Panc1 (cell line): ENCODE data around the gene DGKK. TPM values are rescaled to one million over a fixed set of nuclear protein-coding genes. Genes with fewer than 3 reads are reported as not detected.

Experiments
- ATAC-seq: fragments of 200-7000 bp; cut with Tn5 transposase; 2 replicates; pipeline ENCODE4 v1.9.1; 2020; ENCODE audit warnings: mild to moderate bottlenecking, moderate library complexity
- BruUV-seq: library from RNA; stranded (reverse); fragments of 400-500 nt; replicated peaks from 2 replicates; lab custom pipeline; 2021; lab: Mats Ljungman, UMichigan
- CTCF ChIA-PET: fragments of 300-600 bp; sonication (Branson Sonifier 250); formaldehyde crosslinking; loops from one replicate; lab custom pipeline; 2022; ENCODE audit warnings: antibody characterized with exemption; lab: Charles Lee
- POLR2A ChIA-PET: fragments of 300-600 bp; sonication (Branson Sonifier 250); formaldehyde crosslinking; loops from one replicate; lab custom pipeline; 2022; ENCODE audit warnings: antibody characterized with exemption; lab: Charles Lee
- DNase-seq: peaks from one replicate; pipeline ENCODE4 v3.0.0-alpha.2; 2010; ENCODE audit warnings: low read depth, low spot score
- H3K27ac ChIP-seq: 2 replicates; pipeline ENCODE4 v1.5.1; 2011; ENCODE audit warnings: mild to moderate bottlenecking, low read length, inconsistent platforms
- H3K27me3 ChIP-seq: fragments of 200-500 bp; sonication (Bioruptor generic); 2 replicates; pipeline ENCODE4 v1.6.0; 2014; ENCODE audit warnings: low read length, inconsistent platforms; ENCODE audit not compliant: control insufficient read depth, insufficient read depth
- H3K36me3 ChIP-seq: fragments of 200-500 bp; sonication (Bioruptor generic); 2 replicates; pipeline ENCODE4 v1.5.1; 2014; ENCODE audit warnings: inconsistent platforms, mild to moderate bottlenecking, low read length, moderate library complexity; ENCODE audit not compliant: control insufficient read depth, insufficient read depth
- H3K4me1 ChIP-seq: 2 replicates; pipeline ENCODE4 v1.5.1; 2011; ENCODE audit warnings: inconsistent platforms, mild to moderate bottlenecking, low read length, moderate library complexity; ENCODE audit not compliant: control insufficient read depth, insufficient read depth
- H3K4me3 ChIP-seq, 2 experiments: 2 replicates each; pipeline ENCODE4 v1.5.1; 2011 to 2012; ENCODE audit warnings: low read depth in 2 of 2, low read length in 2 of 2, mild to moderate bottlenecking in 2 of 2, inconsistent platforms in 1 of 2, moderate library complexity in 1 of 2
- H3K9me3 ChIP-seq: fragments of 200-500 bp; sonication (Bioruptor generic); 2 replicates; pipeline ENCODE4 v1.5.1; 2014; ENCODE audit warnings: low read depth, mild to moderate bottlenecking, inconsistent platforms, low read length, moderate library complexity; ENCODE audit not compliant: control insufficient read depth, insufficient read depth
- POLR2AphosphoS5 ChIP-seq: IDR thresholded peaks from 2 replicates; pipeline ENCODE4 v1.6.1; 2012; ENCODE audit warnings: mild to moderate bottlenecking, low read depth, low read length, moderate library complexity
- SIN3A ChIP-seq: IDR thresholded peaks from 2 replicates; pipeline ENCODE4 v1.6.1; 2012; ENCODE audit warnings: low read depth, mild to moderate bottlenecking, low read length, moderate library complexity, borderline replicate concordance; ENCODE audit not compliant: insufficient read depth
- TCF7L2 ChIP-seq: IDR thresholded peaks from 2 replicates; pipeline ENCODE4 v1.6.1; 2011; ENCODE audit warnings: mild to moderate bottlenecking, low read depth, low read length, inconsistent platforms
- in situ Hi-C: cut with HindIII; loops from 2 replicates; pipeline ENCODE4 v1.10.0; 2016; ENCODE audit warnings: low sequenced_read_pairs, low pct_unique_long_range_greater_than_20kb
- intact Hi-C: fragments of 100-400 bp; cut with micrococcal nuclease; formaldehyde crosslinking; loops from one replicate; pipeline ENCODE4 v1.10.0; 2022; ENCODE audit not compliant: unreplicated experiment
- total RNA-seq: library from RNA; stranded (reverse); gene quantifications from one replicate; pipeline ENCODE4 v1.2.1, GENCODE V29; 2021; ENCODE audit not compliant: unreplicated experiment
- TF ChIP-seq, protein P1 (sequence below), 2 experiments: IDR thresholded peaks; 2 replicates each; pipeline ENCODE4 v1.6.1; 2011 to 2012; ENCODE audit warnings: low read depth in 2 of 2, control low read depth in 1 of 2, low read length in 1 of 2, mild to moderate bottlenecking in 1 of 2, moderate library complexity in 1 of 2; ENCODE audit not compliant: insufficient read depth in 1 of 2
- TF ChIP-seq, protein P2 (sequence below): fragments of 450-650 bp; IDR thresholded peaks from 2 replicates; pipeline ENCODE4 v1.5.1; 2017; ENCODE audit warnings: mild to moderate bottlenecking

DGKK gene
- total RNA-seq, 1 experiment from 2014 or later, result not detected

DNA sequence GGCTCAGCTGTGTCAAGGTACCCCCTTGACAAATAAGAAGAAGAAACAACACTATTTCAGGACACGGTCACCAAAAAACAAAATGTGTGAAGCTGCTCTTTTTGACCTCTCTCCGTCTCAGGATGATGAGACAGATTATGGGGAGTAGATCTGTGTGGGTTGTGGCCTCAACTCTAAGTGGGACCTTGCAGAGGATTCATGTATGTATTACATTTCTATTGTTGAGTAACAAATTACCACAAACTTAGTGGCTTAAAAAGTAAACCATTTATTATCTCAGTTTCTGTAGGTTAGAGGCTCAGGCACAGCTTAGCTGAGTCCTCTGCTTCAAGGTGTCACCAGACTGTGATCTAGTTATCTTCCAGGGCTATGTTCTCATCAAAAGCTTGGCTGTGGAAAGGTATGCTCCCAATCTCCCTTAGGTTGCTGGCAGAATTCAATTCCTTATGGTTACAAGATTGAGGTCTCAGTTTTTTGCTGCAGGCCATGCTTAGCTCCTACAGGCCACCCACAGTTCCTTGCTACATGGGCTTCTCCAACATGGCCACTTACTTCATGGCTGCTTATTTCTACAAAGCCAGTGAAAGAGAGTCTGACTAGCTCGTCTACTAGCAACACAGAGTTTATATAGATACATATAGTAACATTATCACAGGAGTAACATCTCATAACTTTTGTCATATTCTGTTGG, 28.1 kb downstream of the DGKK start:
- Histone ChIP-seq H3K36me3 (no peaks in the 10 kb centered on the region), H3K27me3 (no peaks in the 10 kb centered on the region; the same call in 1 of the 2 replicates), H3K4me3 (no peak overlapping the region), H3K4me1 (no peaks in the 10 kb centered on the region), H3K27ac (no peak overlapping the region), H3K9me3 (no peaks in the 10 kb centered on the region)
- DNase-seq, result no peak
- intact Hi-C loops, result no loop called here
- CTCF ChIA-PET, result interaction anchor here (0.6 kb wide), 1 partner anchor 1752 kb away, joined by 3 read pairs; no protein-coding TSS in a partner anchor
- TF ChIP-seq, protein P1, sequence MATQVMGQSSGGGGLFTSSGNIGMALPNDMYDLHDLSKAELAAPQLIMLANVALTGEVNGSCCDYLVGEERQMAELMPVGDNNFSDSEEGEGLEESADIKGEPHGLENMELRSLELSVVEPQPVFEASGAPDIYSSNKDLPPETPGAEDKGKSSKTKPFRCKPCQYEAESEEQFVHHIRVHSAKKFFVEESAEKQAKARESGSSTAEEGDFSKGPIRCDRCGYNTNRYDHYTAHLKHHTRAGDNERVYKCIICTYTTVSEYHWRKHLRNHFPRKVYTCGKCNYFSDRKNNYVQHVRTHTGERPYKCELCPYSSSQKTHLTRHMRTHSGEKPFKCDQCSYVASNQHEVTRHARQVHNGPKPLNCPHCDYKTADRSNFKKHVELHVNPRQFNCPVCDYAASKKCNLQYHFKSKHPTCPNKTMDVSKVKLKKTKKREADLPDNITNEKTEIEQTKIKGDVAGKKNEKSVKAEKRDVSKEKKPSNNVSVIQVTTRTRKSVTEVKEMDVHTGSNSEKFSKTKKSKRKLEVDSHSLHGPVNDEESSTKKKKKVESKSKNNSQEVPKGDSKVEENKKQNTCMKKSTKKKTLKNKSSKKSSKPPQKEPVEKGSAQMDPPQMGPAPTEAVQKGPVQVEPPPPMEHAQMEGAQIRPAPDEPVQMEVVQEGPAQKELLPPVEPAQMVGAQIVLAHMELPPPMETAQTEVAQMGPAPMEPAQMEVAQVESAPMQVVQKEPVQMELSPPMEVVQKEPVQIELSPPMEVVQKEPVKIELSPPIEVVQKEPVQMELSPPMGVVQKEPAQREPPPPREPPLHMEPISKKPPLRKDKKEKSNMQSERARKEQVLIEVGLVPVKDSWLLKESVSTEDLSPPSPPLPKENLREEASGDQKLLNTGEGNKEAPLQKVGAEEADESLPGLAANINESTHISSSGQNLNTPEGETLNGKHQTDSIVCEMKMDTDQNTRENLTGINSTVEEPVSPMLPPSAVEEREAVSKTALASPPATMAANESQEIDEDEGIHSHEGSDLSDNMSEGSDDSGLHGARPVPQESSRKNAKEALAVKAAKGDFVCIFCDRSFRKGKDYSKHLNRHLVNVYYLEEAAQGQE (IDR thresholded peaks at IDR 0.05; ENCODE audit: insufficient read depth in 1 of 2, low read depth in 2 of 2, low read length in 1 of 2), result no peak
- TF ChIP-seq TCF7L2, result no peak
- no peak for TF ChIP-seq SIN3A
- TF ChIP-seq POLR2AphosphoS5, result no peak
- TF ChIP-seq, protein P2, sequence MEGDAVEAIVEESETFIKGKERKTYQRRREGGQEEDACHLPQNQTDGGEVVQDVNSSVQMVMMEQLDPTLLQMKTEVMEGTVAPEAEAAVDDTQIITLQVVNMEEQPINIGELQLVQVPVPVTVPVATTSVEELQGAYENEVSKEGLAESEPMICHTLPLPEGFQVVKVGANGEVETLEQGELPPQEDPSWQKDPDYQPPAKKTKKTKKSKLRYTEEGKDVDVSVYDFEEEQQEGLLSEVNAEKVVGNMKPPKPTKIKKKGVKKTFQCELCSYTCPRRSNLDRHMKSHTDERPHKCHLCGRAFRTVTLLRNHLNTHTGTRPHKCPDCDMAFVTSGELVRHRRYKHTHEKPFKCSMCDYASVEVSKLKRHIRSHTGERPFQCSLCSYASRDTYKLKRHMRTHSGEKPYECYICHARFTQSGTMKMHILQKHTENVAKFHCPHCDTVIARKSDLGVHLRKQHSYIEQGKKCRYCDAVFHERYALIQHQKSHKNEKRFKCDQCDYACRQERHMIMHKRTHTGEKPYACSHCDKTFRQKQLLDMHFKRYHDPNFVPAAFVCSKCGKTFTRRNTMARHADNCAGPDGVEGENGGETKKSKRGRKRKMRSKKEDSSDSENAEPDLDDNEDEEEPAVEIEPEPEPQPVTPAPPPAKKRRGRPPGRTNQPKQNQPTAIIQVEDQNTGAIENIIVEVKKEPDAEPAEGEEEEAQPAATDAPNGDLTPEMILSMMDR, result no peak
- no TSS peak for BruUV-seq
- POLR2A ChIA-PET, result no interaction called here
- in situ Hi-C loops, result no loop called here
- no peak for ATAC-seq

DNA sequence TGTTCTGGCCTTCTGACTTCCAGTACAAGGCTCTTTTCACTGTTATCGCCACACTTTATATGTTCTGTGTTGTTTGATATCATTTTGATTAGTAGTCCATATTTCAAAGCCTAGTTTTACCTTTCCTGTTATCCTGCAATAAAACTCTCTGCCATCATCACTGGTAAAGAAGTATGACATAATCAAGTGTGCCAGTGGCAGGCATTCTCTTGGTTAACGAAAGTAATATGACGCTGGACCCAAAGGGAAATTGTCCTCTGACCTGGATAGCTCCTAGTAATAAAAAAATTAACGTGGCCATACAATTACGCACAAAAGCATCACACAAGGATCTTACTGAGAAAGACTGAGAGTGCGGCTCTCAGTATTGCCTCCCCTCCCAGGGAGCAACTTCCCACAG, 33.8 kb downstream of the DGKK start:
- ATAC-seq, result no peak
- no peak for DNase-seq
- Histone ChIP-seq H3K4me1 (no peaks in the 10 kb centered on the region), H3K36me3 (no peaks in the 10 kb centered on the region), H3K4me3 (no peak overlapping the region), H3K27me3 (peaks cover 2% of the 10 kb centered on the region; the same call in 1 of the 2 replicates), H3K9me3 (no peaks in the 10 kb centered on the region), H3K27ac (no peak overlapping the region)
- no TSS peak for BruUV-seq
- ChIA-PET POLR2A (no interaction called here), CTCF (no interaction called here)
- in situ Hi-C loops, result no loop called here
- intact Hi-C loops, result no loop called here
- TF ChIP-seq, protein P2, result no peak
- no peak for TF ChIP-seq TCF7L2
- TF ChIP-seq SIN3A, result no peak
- no peak for TF ChIP-seq POLR2AphosphoS5
- TF ChIP-seq, protein P1 (IDR thresholded peaks at IDR 0.05; ENCODE audit: insufficient read depth in 1 of 2, low read depth in 2 of 2, low read length in 1 of 2), result no peak
